ENCODE data around the gene SNTG2. TPM values are rescaled to one million over a fixed set of nuclear protein-coding genes. Genes with fewer than 3 reads are reported as not detected.

Gene SNTG2
- total RNA-seq, 1 experiment from 2014 or later = not detected

GRCh38 chr2:1360144-1360543 is 409.5 kb downstream of the SNTG2 start:
- CTCF ChIA-PET = no interaction called here
- BruUV-seq (replicated peaks) = no TSS peak

DNA sequence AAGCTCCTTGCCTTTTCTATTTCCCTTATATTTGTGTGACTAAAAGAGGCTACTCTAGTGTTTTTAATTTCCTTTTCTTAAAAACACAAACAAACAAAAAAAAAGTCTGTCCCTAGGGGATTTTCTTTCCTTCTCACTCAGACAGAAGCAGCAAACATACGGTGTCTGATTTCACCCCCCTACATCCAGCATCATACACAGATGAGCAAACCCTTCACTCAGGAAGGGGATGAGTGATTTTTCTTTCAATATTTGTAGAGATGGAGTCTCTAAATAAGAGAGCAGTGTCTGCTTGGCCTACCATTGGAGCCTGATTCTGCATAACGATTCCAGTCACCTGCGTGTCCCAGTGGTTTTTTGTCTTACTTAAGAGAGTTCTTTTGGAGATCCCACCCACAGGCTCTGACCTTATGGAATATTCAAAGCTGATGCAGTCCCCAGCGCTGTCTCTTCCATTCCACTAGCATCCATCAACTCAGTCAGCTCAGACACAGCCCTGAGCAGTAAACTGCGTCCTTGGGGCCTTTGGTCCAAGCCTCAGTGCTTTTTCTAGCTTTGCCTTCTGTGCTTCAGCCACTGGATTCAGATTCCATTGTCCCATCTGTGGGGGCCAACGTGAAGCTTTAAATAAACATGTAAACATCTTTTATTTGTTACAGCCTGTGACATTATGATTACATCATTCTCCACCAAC is 410.1 kb downstream of the SNTG2 start:
- Mint-ChIP-seq H3K9me3 (ENCODE audit: unreplicated experiment) (peaks cover 8% of the 10 kb centered on the region), H3K27me3 (ENCODE audit: insufficient read depth, unreplicated experiment) (no peaks in the 10 kb centered on the region), H3K36me3 (ENCODE audit: insufficient read depth, unreplicated experiment) (no peaks in the 10 kb centered on the region), H3K4me1 (ENCODE audit: low read depth, unreplicated experiment) (no peaks in the 10 kb centered on the region), H3K4me3 (ENCODE audit: unreplicated experiment) (no peak overlapping the region), H3K27ac (ENCODE audit: unreplicated experiment) (no peak overlapping the region)
- CTCF ChIA-PET = no interaction called here
- Histone ChIP-seq H3K4me1 (no peaks in the 10 kb centered on the region), H3K36me3 (ENCODE audit: control insufficient read depth, insufficient read depth, low read length) (no peaks in the 10 kb centered on the region), H3K4me3 (ENCODE audit: low read depth, low read length) (no peak overlapping the region), H3K9me3 (no peaks in the 10 kb centered on the region), H3K27me3 (replicated peaks; ENCODE audit: control insufficient read depth, insufficient read depth, low read length) (no peaks in the 10 kb centered on the region)
- TF ChIP-seq, protein P1, sequence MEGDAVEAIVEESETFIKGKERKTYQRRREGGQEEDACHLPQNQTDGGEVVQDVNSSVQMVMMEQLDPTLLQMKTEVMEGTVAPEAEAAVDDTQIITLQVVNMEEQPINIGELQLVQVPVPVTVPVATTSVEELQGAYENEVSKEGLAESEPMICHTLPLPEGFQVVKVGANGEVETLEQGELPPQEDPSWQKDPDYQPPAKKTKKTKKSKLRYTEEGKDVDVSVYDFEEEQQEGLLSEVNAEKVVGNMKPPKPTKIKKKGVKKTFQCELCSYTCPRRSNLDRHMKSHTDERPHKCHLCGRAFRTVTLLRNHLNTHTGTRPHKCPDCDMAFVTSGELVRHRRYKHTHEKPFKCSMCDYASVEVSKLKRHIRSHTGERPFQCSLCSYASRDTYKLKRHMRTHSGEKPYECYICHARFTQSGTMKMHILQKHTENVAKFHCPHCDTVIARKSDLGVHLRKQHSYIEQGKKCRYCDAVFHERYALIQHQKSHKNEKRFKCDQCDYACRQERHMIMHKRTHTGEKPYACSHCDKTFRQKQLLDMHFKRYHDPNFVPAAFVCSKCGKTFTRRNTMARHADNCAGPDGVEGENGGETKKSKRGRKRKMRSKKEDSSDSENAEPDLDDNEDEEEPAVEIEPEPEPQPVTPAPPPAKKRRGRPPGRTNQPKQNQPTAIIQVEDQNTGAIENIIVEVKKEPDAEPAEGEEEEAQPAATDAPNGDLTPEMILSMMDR (IDR thresholded peaks at IDR 0.05; ENCODE audit: insufficient read depth in 1 of 2, low read depth in 1 of 2, low read length in 1 of 2, severe bottlenecking in 1 of 2, unreplicated experiment in 1 of 2) = no peak
- intact Hi-C loops (cut with micrococcal nuclease; ENCODE audit: unreplicated experiment) = no loop called here
- DNase-seq = no peak
- POLR2A ChIA-PET = no interaction called here
- no TSS peak for BruUV-seq (replicated peaks)

More at GRCh38 chr2:1360144-1360543, 409.5 kb downstream of the SNTG2 start:
- Histone ChIP-seq H3K4me3 (ENCODE audit: low read depth, low read length) (no peak overlapping the region), H3K27me3 (replicated peaks; ENCODE audit: control insufficient read depth, insufficient read depth, low read length) (no peaks in the 10 kb centered on the region), H3K9me3 (no peaks in the 10 kb centered on the region), H3K36me3 (ENCODE audit: control insufficient read depth, insufficient read depth, low read length) (no peaks in the 10 kb centered on the region), H3K4me1 (no peaks in the 10 kb centered on the region)
- intact Hi-C loops (cut with micrococcal nuclease; ENCODE audit: unreplicated experiment) = no loop called here
- H3K36me3 Mint-ChIP-seq (ENCODE audit: insufficient read depth, unreplicated experiment) = no peaks in the 10 kb centered on the region
- peaks cover 8% of the 10 kb centered on the region for H3K9me3 Mint-ChIP-seq (ENCODE audit: unreplicated experiment)
- H3K4me1 Mint-ChIP-seq (ENCODE audit: low read depth, unreplicated experiment) = no peaks in the 10 kb centered on the region
- POLR2A ChIA-PET = no interaction called here
- TF ChIP-seq, protein P1 (IDR thresholded peaks at IDR 0.05; ENCODE audit: insufficient read depth in 1 of 2, low read depth in 1 of 2, low read length in 1 of 2, severe bottlenecking in 1 of 2, unreplicated experiment in 1 of 2) = no peak
- no peak overlapping the region for H3K27ac Mint-ChIP-seq (ENCODE audit: unreplicated experiment)
- H3K27me3 Mint-ChIP-seq (ENCODE audit: insufficient read depth, unreplicated experiment) = no peaks in the 10 kb centered on the region
- H3K4me3 Mint-ChIP-seq (ENCODE audit: unreplicated experiment) = no peak overlapping the region
- DNase-seq = no peak

DNA sequence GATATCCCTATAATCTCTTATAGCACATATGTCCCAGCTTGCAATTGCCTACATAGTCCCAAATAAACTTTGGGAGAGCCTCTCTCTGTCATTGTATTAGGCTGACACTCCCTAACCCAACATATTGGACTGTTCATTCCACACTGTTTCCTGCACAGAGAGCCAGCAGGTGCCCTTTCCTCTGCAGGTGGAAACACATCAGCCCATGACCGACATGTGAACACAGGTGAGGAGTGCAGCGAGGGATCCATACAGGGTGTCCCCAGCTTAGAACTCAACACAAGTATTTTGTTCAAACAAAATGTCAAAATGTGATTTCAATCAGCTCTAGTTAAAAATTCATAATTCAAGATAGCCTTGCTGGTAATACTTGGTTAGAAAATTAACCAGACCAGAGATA is 412.7 kb downstream of the SNTG2 start:
- ChIA-PET POLR2A (no interaction called here), CTCF (no interaction called here)
- peaks cover 8% of the 10 kb centered on the region for H3K9me3 Mint-ChIP-seq (ENCODE audit: unreplicated experiment)
- BruUV-seq (replicated peaks) = no TSS peak
- Histone ChIP-seq H3K9me3 (no peaks in the 10 kb centered on the region), H3K4me1 (no peaks in the 10 kb centered on the region), H3K27me3 (replicated peaks; ENCODE audit: control insufficient read depth, insufficient read depth, low read length) (no peaks in the 10 kb centered on the region), H3K4me3 (ENCODE audit: low read depth, low read length) (no peak overlapping the region), H3K36me3 (ENCODE audit: control insufficient read depth, insufficient read depth, low read length) (no peaks in the 10 kb centered on the region)
- H3K4me1 Mint-ChIP-seq (ENCODE audit: low read depth, unreplicated experiment) = no peaks in the 10 kb centered on the region
- peaks cover 2% of the 10 kb centered on the region for H3K27me3 Mint-ChIP-seq (ENCODE audit: insufficient read depth, unreplicated experiment)
- intact Hi-C loops (cut with micrococcal nuclease; ENCODE audit: unreplicated experiment) = no loop called here
- H3K4me3 Mint-ChIP-seq (ENCODE audit: unreplicated experiment) = no peak overlapping the region
- no peak overlapping the region for H3K27ac Mint-ChIP-seq (ENCODE audit: unreplicated experiment)
- TF ChIP-seq, protein P1 (IDR thresholded peaks at IDR 0.05; ENCODE audit: insufficient read depth in 1 of 2, low read depth in 1 of 2, low read length in 1 of 2, severe bottlenecking in 1 of 2, unreplicated experiment in 1 of 2) = no peak
- no peak for DNase-seq
- no peaks in the 10 kb centered on the region for H3K36me3 Mint-ChIP-seq (ENCODE audit: insufficient read depth, unreplicated experiment)
